ENCODE results near the gene UGCG. TPM values are rescaled to one million over a fixed set of nuclear protein-coding genes. Genes with fewer than 3 reads are reported as not detected.

The UGCG gene
- total and polyA plus RNA-seq, 2 of the 8 experiments (the other 6 are each of a cell fraction or from before 2014, with no cell fraction given) = 14.9 to 34.0 TPM

DNA sequence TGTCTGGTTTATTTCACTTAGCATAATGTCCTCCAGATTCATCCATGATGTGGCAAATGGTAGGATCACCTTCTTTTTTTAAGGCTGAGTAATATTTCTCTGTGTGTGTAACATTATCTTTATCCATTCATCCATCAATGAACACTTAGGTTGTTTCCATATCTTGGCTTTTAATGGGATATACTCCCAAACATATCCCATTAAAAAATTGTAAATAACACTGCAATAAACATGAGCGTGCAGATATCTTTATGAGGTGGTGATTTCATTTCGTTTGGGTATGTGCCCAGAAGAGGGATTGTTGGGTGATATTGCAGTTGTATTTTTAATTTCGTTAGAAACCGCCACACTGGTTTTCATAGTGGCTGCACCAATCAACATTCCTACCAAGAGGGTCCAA lies 36.2 kb upstream of the UGCG start:
- H3K4ac ChIP-seq (replicated peaks; ENCODE audit: insufficient read length, low read depth, low read length) = no peak overlapping the region
- no peak overlapping the region for H3K18ac ChIP-seq (ENCODE audit: extremely low read depth, low read length)
- H4K8ac ChIP-seq (ENCODE audit: extremely low read depth, insufficient read depth, low read length) = no peak overlapping the region
- no peak overlapping the region for H3K14ac ChIP-seq (ENCODE audit: insufficient read length)
- H2BK15ac ChIP-seq (ENCODE audit: low read length) = no peak overlapping the region
- H4K91ac ChIP-seq (replicated peaks; ENCODE audit: insufficient read length, low read length) = no peak overlapping the region
- ChIA-PET CTCF (ENCODE audit: partially characterized antibody) (no interaction called here), POLR2A (ENCODE audit: partially characterized antibody) (interaction anchor here (0.7 kb wide), 1 partner anchor 334 kb away, joined by 3 read pairs; no protein-coding TSS in a partner anchor)
- no peak overlapping the region for H2BK20ac ChIP-seq (ENCODE audit: low read length)
- no peak for FAIRE-seq
- no peaks in the 10 kb centered on the region for H3K79me2 ChIP-seq (ENCODE audit: control insufficient read depth in 1 of 2, insufficient read depth in 2 of 2, low read length in 2 of 2)
- no peak overlapping the region for H2AFZ ChIP-seq (ENCODE audit: low read length)
- H3K79me1 ChIP-seq (ENCODE audit: low read depth, low read length) = no peaks in the 10 kb centered on the region
- H3K23ac ChIP-seq (ENCODE audit: insufficient read length) = no peak overlapping the region
- H2BK120ac ChIP-seq (replicated peaks; ENCODE audit: low read depth, low read length) = no peak overlapping the region
- H3K36me3 ChIP-seq (ENCODE audit: control insufficient read depth in 2 of 4, insufficient read depth in 4 of 4, low read length in 3 of 4) = no peaks in the 10 kb centered on the region
- no peak overlapping the region for H3K27ac ChIP-seq (ENCODE audit: low read depth, low read length)
- no peak for DNase-seq (ENCODE audit: low read depth in 1 of 2, low spot score in 2 of 2)
- H3K4me2 ChIP-seq (ENCODE audit: insufficient read depth in 1 of 2, low read depth in 2 of 2, low read length in 2 of 2) = no peak overlapping the region
- no peak overlapping the region for H4K5ac ChIP-seq (ENCODE audit: insufficient read length, low read depth, low read length)
- no peaks in the 10 kb centered on the region for H3K9me3 ChIP-seq (ENCODE audit: insufficient read depth in 2 of 2, low read depth in 1 of 2, low read length in 1 of 2)
- no peak overlapping the region for H2BK5ac ChIP-seq (ENCODE audit: low read depth, low read length)
- WGBS, 2 experiments (ENCODE audit: extremely low coverage in 1 of 2, insufficient coverage in 1 of 2, insufficient read length in 1 of 2, insufficient replicate concordance in 2 of 2, low coverage in 1 of 2, low lambda C conversion rate in 2 of 2, missing lambda C conversion rate in 1 of 2) = 94% methylated on average over 4 of the region's 4 CpGs; no CpG with 5 or more reads in 1 of the 2 experiments
- H3K4me3 ChIP-seq (ENCODE audit: extremely low read depth in 1 of 4, insufficient read depth in 2 of 4, low read depth in 3 of 4, low read length in 4 of 4) = no peak overlapping the region
- H4K20me1 ChIP-seq (replicated peaks in 1 of 2; ENCODE audit: control insufficient read depth in 1 of 2, insufficient read depth in 2 of 2, low read length in 2 of 2) = no peaks in the 10 kb centered on the region
- H2AK5ac ChIP-seq (ENCODE audit: low read depth, low read length) = no peak overlapping the region
- H3K27me3 ChIP-seq (replicated peaks in 1 of 4; ENCODE audit: control insufficient read depth in 3 of 4, extremely low read depth in 1 of 4, insufficient read depth in 3 of 4, low read length in 3 of 4) = no peaks in the 10 kb centered on the region
- H2BK12ac ChIP-seq (ENCODE audit: low read depth, low read length) = no peak overlapping the region
- H3K4me1 ChIP-seq (replicated peaks in 1 of 4; ENCODE audit: control insufficient read depth in 3 of 4, insufficient read depth in 4 of 4, low read length in 3 of 4) = no peaks in the 10 kb centered on the region
- no peak overlapping the region for H3K56ac ChIP-seq (replicated peaks; ENCODE audit: insufficient read length, low read depth, low read length)
- no peaks in the 10 kb centered on the region for H3K23me2 ChIP-seq (ENCODE audit: low read depth, low read length)
- no peak overlapping the region for H3K9ac ChIP-seq (replicated peaks in 1 of 4; ENCODE audit: extremely low read depth in 1 of 4, low read depth in 3 of 4, low read length in 3 of 4)
- no peak for TF ChIP-seq MAFK (IDR thresholded peaks at IDR 0.05; ENCODE audit: low read depth, low read length)
- no peak for TF ChIP-seq NANOG (IDR thresholded peaks at IDR 0.05; ENCODE audit: insufficient read depth, low read depth, low read length, poor library complexity, severe bottlenecking)
- no peak for TF ChIP-seq TCF12 (IDR thresholded peaks at IDR 0.05; ENCODE audit: low read depth, low read length)
- TF ChIP-seq PHF8 (conservative IDR thresholded peaks at IDR 0.05; ENCODE audit: low read depth, low read length) = no peak
- TF ChIP-seq KDM5A (IDR thresholded peaks at IDR 0.05; ENCODE audit: low read length) = no peak
- no peak for TF ChIP-seq CHD1 (IDR thresholded peaks at IDR 0.05; ENCODE audit: low read depth, low read length)
- TF ChIP-seq BACH1 (IDR thresholded peaks at IDR 0.05; ENCODE audit: low read length) = no peak

Measured in H1 (cell line).